HepG2 (cell line): ENCODE data around the gene DOC2A. TPM values are rescaled to one million over a fixed set of nuclear protein-coding genes. Genes with fewer than 3 reads are reported as not detected.

Experiments
- AFF4 ChIP-seq: sonication (generic); formaldehyde crosslinking; IDR thresholded peaks from 2 replicates; pipeline ENCODE4 v1.4.0; 2020; ENCODE audit warnings: missing genetic modification reagents
- PBX3 ChIP-seq: sonication (generic); formaldehyde crosslinking; IDR thresholded peaks from 2 replicates; pipeline ENCODE4 v1.8.1; 2023; ENCODE audit warnings: missing genetic modification reagents, inconsistent platforms, borderline replicate concordance
- TBX2 ChIP-seq: sonication (generic); formaldehyde crosslinking; IDR thresholded peaks from 2 replicates; pipeline ENCODE4 v1.5.0; 2020; ENCODE audit warnings: missing genetic modification reagents, mild to moderate bottlenecking, borderline replicate concordance
- ZMYM4 ChIP-seq: sonication (generic); formaldehyde crosslinking; IDR thresholded peaks from 2 replicates; pipeline ENCODE4 v1.8.1; 2023; ENCODE audit warnings: mild to moderate bottlenecking, missing genetic modification reagents
- ZNF101 ChIP-seq: sonication (generic); formaldehyde crosslinking; IDR thresholded peaks from 2 replicates; pipeline ENCODE4 v1.4.0; 2020; ENCODE audit warnings: mild to moderate bottlenecking, low read depth, missing genetic modification reagents, borderline replicate concordance
- ZNF124 ChIP-seq: sonication (generic); formaldehyde crosslinking; IDR thresholded peaks from 2 replicates; pipeline ENCODE4 v1.4.0; 2020; ENCODE audit warnings: missing genetic modification reagents
- ZNF136 ChIP-seq: sonication (generic); formaldehyde crosslinking; IDR thresholded peaks from 2 replicates; pipeline ENCODE4 v1.8.1; 2022; ENCODE audit warnings: low read depth, mild to moderate bottlenecking, moderate library complexity, missing genetic modification reagents
- ZNF143 ChIP-seq: sonication (generic); formaldehyde crosslinking; IDR thresholded peaks from 2 replicates; pipeline ENCODE4 v1.4.0; 2020; ENCODE audit warnings: missing genetic modification reagents
- ZNF224 ChIP-seq: sonication (generic); formaldehyde crosslinking; IDR thresholded peaks from 2 replicates; pipeline ENCODE4 v1.5.0; 2020; ENCODE audit warnings: mild to moderate bottlenecking, missing genetic modification reagents
- ZNF773 ChIP-seq: sonication (generic); formaldehyde crosslinking; IDR thresholded peaks from 2 replicates; pipeline ENCODE4 v1.4.0; 2020; ENCODE audit warnings: missing genetic modification reagents, borderline replicate concordance
- polyA plus RNA-seq, 8 experiments: library from polyadenylated mRNA; depleted of rRNA in 3 of 8; stranded (reverse) in 7 of 8; unstranded in 1 of 8; fragments of >200 nt; fragmentation: Illumina TruSeq in 4 of 8; extraction: Trizol in 4 of 8; gene quantifications; 2 replicates each; pipeline versions ENCODE4 v1.2.1 to v1.2.3, GENCODE V29; 2011 to 2016; ENCODE audit warnings: low read depth in 4 of 8, missing spikeins in 1 of 8, mixed read lengths in 1 of 8; ENCODE audit not compliant: insufficient read depth in 1 of 8
- total RNA-seq, 5 experiments: library from RNA; depleted of rRNA; stranded (reverse); fragments of >200 nt; fragmentation: Illumina TruSeq; extraction: Trizol; gene quantifications; 2 replicates each; pipeline ENCODE4 v1.2.3, GENCODE V29; 2016; ENCODE audit warnings: low read depth in 1 of 5

Gene DOC2A
- total and polyA plus RNA-seq, 2 of the 13 experiments (the other 11 are each of a cell fraction or from before 2014, with no cell fraction given): 0.15 to 0.55 TPM

GRCh38 chr16:30046178-30046577, 35.4 kb upstream of the DOC2A start (continued):
- TF ChIP-seq AFF4 (CRISPR knock-in tag) (no peak), ZNF136 (CRISPR knock-in tag) (no peak), ZNF124 (CRISPR knock-in tag) (no peak), PBX3 (CRISPR knock-in tag) (no peak), ZNF773 (CRISPR knock-in tag) (no peak), ZNF101 (CRISPR knock-in tag) (no peak), ZNF224 (CRISPR knock-in tag) (no peak), TBX2 (CRISPR knock-in tag) (peak; percentile 45; the same call in 1 of the 2 replicates), ZMYM4 (no peak), ZNF143 (no peak)
- TF ChIP-seq, all 625 proteins: peak for 9
